H1 (cell line): Measurements from ENCODE around the gene LRP1.

ENCODE experiments used
- CEBPB ChIP-seq: IDR thresholded peaks from 2 replicates; pipeline ENCODE4 v1.6.1; 2012; ENCODE audit warnings: low read depth, low read length
- CTCF ChIP-seq, 3 experiments: IDR thresholded peaks; 1 replicate in 2 of 3; 2 replicates in 1 of 3; pipeline versions ENCODE4 v1.5.1 to v1.6.1; 2011; ENCODE audit warnings: low read length in 3 of 3, mild to moderate bottlenecking in 3 of 3, inconsistent platforms in 2 of 3, low read depth in 1 of 3, moderate library complexity in 1 of 3; ENCODE audit not compliant: insufficient read depth in 1 of 3; ENCODE audit errors: control extremely low read depth in 1 of 3
- EP300 ChIP-seq, 2 experiments: IDR thresholded peaks; 1 replicate in 1 of 2; 2 replicates in 1 of 2; pipeline ENCODE4 v1.6.1; 2011 to 2012; ENCODE audit warnings: low read depth in 2 of 2, low read length in 2 of 2, mild to moderate bottlenecking in 2 of 2, borderline replicate concordance in 1 of 2, inconsistent platforms in 1 of 2, moderate library complexity in 1 of 2
- EZH2 ChIP-seq: fragments of 200-600 bp; sonication (generic); IDR thresholded peaks from 2 replicates; pipeline ENCODE4 v1.7.1; 2012; ENCODE audit warnings: low read depth, mild to moderate bottlenecking, moderate library complexity, low read length, inconsistent platforms; ENCODE audit not compliant: severe bottlenecking
- GABPA ChIP-seq: IDR thresholded peaks from 2 replicates; pipeline ENCODE4 v1.6.1; 2011; ENCODE audit warnings: mild to moderate bottlenecking, low read length, moderate library complexity, borderline replicate concordance; ENCODE audit not compliant: insufficient read depth
- JUND ChIP-seq: IDR thresholded peaks from 2 replicates; pipeline ENCODE4 v1.6.1; 2011; ENCODE audit warnings: mild to moderate bottlenecking, improper control_type of control experiment, low read length
- MAFK ChIP-seq: IDR thresholded peaks from 2 replicates; pipeline ENCODE4 v1.6.1; 2012; ENCODE audit warnings: low read depth, mild to moderate bottlenecking, improper control_type of control experiment, low read length
- NRF1 ChIP-seq: IDR thresholded peaks from 2 replicates; pipeline ENCODE4 v1.6.1; 2011; ENCODE audit warnings: mild to moderate bottlenecking, low read depth, low read length, improper control_type of control experiment
- POLR2A ChIP-seq, 2 experiments: IDR thresholded peaks; 1 replicate in 1 of 2; 2 replicates in 1 of 2; pipeline ENCODE4 v1.6.1; 2011; ENCODE audit warnings: low read depth in 2 of 2, low read length in 2 of 2, mild to moderate bottlenecking in 2 of 2; ENCODE audit errors: control extremely low read depth in 1 of 2
- POLR2AphosphoS5 ChIP-seq: IDR thresholded peaks from 2 replicates; pipeline ENCODE4 v1.6.1; 2011; ENCODE audit warnings: low read depth, low read length
- SIX5 ChIP-seq: IDR thresholded peaks from 2 replicates; pipeline ENCODE4 v1.6.1; 2011; ENCODE audit warnings: mild to moderate bottlenecking, low read depth, low read length
- TCF12 ChIP-seq: IDR thresholded peaks from 2 replicates; pipeline ENCODE4 v1.6.1; 2011; ENCODE audit warnings: low read depth, mild to moderate bottlenecking, low read length
- ZNF274 ChIP-seq: IDR thresholded peaks from 2 replicates; pipeline ENCODE4 v1.7.0; 2012; ENCODE audit warnings: low read length, borderline replicate concordance; ENCODE audit errors: extremely low read depth
- TF ChIP-seq, protein P1 (sequence below): IDR thresholded peaks from 2 replicates; pipeline ENCODE4 v1.6.1; 2011; ENCODE audit warnings: low read length, improper control_type of control experiment

- no peak for TF ChIP-seq CTCF (IDR thresholded peaks at IDR 0.05; ENCODE audit: control extremely low read depth in 1 of 3, insufficient read depth in 1 of 3, low read depth in 1 of 3, low read length in 3 of 3)
- TF ChIP-seq POLR2A (IDR thresholded peaks at IDR 0.05; ENCODE audit: control extremely low read depth in 1 of 2, low read depth in 2 of 2, low read length in 2 of 2): no peak
- TF ChIP-seq NRF1: no peak
- TF ChIP-seq CEBPB: no peak
- no peak for TF ChIP-seq POLR2AphosphoS5
- TF ChIP-seq JUND: no peak
- no peak for TF ChIP-seq SIX5
- TF ChIP-seq, protein P1, sequence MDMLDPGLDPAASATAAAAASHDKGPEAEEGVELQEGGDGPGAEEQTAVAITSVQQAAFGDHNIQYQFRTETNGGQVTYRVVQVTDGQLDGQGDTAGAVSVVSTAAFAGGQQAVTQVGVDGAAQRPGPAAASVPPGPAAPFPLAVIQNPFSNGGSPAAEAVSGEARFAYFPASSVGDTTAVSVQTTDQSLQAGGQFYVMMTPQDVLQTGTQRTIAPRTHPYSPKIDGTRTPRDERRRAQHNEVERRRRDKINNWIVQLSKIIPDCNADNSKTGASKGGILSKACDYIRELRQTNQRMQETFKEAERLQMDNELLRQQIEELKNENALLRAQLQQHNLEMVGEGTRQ: no peak
- no peak for TF ChIP-seq EZH2
- no peak for TF ChIP-seq GABPA
- no peak for TF ChIP-seq MAFK
- no peak for TF ChIP-seq ZNF274
- TF ChIP-seq EP300 (IDR thresholded peaks at IDR 0.05; ENCODE audit: borderline replicate concordance in 1 of 2, low read depth in 2 of 2, low read length in 2 of 2): no peak
- TF ChIP-seq TCF12: no peak
Measured at GRCh38 chr12:57227315-57228115, 99.2 kb downstream of the LRP1 start.
